HTR-8/SVneo (cell line): ENCODE results near the gene XG.
A peak's percentile ranks its signal among the peaks of the same experiment; 100 is the strongest.
"Not testable (repeated sequence)": the region's sequence is repeated elsewhere in the genome, so short reads cannot be mapped to it uniquely, and the experiment has no call there.

ENCODE experiments used
- DNase-seq: peaks from one replicate; pipeline ENCODE4 v3.0.0; 2011; ENCODE audit warnings: low spot score, mixed read lengths; ENCODE audit not compliant: insufficient read length
- FAIRE-seq: peaks from 2 replicates; lab custom pipeline; 2011; peaks lifted over from hg19 to GRCh38; lab: Jason Lieb, UNC

XG gene

GRCh38 chrX:2811271-2811670 lies 59.4 kb downstream of the XG start:
- DNase-seq = no peak
- no peak for FAIRE-seq

- peak; percentile 28 for FAIRE-seq
- not testable (repeated sequence) for DNase-seq
Measured at GRCh38 chrX:2812161-2812907, 60.5 kb downstream of the XG start.

DNA sequence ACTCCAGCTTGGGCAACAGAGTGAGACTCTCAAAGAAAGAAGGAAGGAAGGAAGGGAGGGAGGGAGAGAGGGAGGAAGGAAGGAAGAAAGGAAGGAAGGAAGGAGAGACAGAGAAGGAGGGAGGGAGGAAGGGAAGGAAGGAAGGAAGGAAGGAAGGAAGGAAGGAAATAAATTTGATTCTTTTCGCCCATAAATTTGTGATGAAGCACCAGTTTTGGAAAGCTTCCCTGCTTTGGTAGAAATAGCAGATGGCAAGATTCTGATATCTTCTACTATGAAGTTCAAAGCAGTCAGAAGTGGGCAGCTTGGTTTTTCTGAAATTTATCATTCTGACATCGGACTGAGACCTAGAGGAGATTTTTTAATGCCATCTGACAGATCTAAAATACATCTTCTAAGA lies 65.2 kb downstream of the XG start:
- FAIRE-seq (no peak), DNase-seq (no peak)

GRCh38 chrX:2819345-2820135 lies 67.7 kb downstream of the XG start:
- DNase-seq (peak; percentile 57), FAIRE-seq (no peak)

DNA sequence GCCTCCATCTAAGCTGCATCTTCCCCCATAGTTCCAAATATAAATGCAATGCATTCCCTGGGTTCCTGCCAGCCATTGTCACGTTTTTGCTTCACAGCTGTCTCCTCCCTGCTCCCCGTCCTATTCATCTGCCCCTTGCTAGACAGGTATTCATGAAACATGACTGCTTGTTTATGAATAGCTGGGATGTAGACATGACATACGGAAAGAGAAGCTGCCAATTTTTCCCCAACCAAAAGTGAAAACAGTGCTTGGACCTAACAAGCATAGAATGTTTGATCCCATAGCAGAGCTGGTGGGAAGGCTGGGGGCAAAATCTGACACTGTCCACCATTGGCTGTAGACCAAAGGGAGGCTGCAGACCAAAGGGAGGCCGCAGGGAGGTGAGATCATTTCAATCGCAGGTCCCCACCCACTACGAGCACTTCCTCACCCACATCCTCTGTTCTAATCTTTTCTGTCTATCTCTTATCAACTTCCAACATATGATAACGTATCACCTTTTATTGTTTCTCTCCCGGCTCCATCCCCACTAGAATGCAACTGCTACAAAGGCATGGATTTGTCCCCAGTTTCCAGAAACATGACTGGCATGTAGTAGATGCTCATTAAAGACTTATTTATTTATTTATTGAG lies 68.4 kb downstream of the XG start:
- no peak for DNase-seq
- FAIRE-seq = no peak

DNA sequence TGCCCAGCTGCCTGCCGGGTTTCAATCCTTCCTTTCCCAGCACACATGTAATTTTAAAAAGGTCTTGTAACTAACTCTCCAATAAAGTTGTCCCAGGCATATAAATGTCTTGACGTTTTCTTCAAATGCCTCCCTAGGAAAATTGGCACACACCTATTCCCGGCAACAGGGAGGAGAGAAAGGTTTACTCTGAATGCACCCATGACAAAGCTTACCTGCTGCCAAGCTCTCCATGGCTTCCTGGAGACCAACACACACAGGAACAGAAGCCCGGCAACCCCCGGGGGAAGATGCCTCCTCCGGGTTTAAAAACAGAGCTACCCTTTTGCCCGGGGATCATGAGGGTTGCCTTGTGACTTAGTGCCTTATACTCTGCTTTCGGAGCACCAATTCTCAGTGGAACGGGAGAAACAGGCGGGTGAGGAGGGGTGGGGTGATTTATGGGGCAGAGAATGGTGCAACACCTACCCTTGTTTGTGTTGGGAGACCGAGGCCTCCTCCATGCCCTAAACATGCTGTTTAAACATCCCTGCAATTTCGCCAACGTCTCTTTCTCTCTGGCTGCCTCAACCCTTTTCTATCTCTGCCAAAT lies 72.1 kb downstream of the XG start:
- no peak for FAIRE-seq
- DNase-seq = no peak

DNA sequence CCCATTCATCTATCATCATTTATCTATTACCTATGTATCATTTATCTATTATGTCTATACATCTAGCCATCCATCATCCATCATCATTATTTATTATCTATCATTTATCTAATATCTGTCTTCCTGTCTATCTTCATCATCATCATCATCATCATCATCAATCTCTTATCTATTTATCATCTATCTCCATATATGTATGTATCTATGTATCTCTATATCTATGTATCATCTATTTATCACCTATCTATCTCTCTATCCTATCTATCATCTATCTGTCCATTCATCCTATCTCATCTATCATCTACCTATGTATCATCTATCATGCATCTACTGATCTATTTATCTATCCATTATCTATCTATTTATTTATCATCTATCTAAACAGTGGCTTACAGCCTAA lies 73.0 kb downstream of the XG start:
- FAIRE-seq (no peak), DNase-seq (no peak)

DNA sequence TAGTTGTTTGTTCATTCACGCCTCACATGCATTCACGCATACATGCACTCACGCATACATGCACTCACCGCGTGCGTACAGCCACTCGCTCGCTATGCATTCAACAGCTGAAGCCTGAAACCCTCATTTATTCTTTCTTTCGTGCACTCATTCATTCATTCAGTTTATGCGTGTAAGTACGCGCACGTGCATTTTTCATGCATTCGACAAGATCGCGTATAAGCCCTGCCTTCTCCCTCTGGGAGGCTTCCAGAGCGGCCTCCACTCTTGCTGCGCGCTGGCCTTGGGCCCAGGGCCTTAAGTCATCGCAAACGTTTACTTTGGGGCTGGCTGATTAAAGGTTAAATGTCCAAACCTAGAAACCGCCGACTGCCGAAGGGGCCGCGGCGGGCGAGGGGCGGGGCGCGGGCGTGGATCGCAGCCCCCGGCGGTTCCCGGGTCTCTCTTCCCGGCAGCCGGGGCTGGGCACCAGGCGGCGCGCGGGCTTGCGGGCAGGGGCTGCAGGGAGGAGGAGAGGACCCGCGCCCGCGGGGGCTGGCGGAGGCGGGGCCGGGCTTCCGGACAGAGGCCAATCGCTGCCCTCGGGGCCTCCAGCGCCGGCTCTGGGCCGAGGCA lies 76.6 kb downstream of the XG start, which contains the start of gene GYG2:
Gene GYG2, plus strand, starts transcription at position 587 of the 615 bp plus-strand sequence. CDS start 1,259 bp downstream, outside the sequence.
- FAIRE-seq = peak; percentile 4

DNA sequence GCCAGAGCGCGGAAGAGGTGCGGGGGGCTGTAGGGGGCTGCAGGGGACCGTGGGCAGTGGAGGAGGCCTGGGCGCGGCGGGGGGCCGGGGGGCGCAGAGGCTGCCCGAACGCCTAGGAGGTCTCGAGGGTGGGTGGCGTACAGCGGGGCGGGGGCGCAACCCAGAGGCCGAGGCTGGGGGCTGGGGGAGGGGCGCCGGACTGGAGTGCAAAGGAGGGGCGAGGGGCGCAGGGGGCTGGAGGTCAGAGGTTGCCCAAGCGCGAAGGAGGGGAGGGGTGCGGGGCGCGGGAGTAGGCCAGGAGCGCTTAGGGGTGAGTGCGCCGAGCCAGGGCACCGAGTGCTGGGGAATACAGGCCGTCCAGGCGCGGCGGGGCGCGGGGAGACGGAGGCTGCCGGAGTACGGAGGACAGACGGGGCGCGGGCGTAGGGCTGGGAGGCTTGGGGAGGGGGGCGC lies 77.1 kb downstream of the XG start:
- FAIRE-seq = no peak
- no peak for DNase-seq

More for the DNA sequence above, 76.6 kb downstream of the XG start, which contains the start of gene GYG2:
- no peak for DNase-seq

DNA sequence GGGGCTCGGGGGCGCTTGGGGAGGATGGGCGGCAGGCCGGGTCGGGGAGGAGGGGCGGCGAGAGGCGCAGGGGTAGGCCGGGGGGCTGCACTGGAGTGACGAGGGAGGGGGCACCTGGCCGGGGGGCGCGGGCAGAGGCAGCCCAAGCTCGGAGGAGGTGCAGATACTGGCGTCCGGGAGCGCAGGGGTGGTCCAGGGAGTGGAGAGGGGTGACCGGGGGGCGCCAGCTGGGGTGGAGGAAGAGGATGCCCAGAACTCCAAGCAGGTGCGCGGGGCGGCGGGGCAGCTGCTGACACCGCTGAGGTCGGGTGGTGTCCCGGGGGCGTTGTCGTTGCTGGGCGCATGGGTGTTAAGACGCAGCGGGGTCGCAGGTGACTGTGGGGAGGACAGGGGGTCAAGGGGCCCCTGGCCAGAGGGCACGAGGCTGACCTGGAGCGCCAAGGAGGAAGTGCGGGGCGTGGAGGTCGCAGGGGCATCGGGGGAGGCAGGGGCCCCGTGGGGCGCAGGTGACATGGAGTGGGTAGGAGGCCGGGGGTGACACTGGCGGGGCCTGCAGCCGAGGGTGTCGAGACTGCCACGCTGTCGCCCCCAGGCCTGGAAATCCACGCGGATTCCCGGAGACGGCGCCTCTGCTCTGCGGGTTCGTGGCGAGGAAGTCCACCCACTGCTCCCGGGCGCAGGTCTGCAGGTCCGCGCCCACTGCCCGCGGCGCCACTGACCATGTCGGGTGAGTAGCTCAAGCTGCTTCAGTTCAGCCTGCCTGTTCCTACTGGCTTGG lies 77.8 kb downstream of the XG start:
- no peak for FAIRE-seq
- DNase-seq = no peak

DNA sequence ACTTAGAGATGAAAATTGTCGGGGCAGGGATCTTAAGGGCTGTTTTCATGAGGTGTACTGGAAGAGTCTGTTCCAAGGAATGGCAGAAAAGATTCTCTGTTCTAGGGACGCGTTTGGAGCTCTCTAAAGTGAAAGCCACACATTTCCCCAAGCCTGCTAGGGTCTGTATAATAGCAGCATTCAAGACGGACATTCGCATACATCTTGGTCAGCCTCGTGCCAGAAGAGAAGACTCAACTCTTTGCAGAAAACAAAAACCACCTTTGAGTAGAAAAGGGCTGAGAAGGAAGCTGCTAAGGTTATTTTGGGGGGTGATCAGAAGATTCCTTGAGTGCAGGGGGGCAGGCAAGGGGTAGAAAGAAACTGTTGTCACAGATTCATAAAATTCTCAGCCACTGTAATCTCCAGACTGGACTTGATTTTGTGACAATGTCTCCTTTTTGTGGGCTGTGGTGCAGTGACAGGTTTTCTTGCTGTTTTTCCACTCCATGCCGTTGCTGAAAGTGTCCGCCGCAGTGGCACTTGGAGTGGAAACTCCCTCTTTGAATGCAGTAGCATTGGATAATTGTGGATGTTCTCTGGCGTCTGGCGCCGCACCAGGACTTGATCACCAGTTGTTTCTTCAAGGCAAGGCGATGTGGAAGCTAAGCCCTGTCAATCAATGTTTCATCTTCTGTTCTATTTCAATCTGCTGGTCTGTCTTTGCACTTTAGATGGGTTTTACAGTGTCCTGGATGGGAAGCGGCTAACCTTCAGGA lies 79.8 kb downstream of the XG start:
- FAIRE-seq (peak; percentile 9), DNase-seq (no peak)

DNA sequence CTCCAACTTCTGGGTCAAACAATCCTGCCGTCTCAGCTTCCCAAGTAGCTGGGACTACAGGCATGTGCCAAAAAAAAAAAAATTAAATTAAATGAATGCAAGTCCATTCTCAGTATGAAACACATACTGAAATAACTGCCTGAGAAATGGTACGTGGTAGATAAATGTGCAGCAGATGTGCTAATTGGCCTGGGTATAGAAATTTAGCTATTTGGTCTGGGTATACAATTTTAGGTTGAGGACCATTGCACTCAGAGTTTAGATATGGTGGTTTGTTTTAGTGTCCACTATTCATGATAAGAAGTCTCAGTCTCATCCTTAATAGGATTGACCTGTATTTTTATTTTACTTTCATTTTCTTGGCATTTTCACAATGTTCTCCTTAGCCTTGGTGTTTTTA lies 86.1 kb downstream of the XG start:
- DNase-seq (no peak), FAIRE-seq (no peak)

DNA sequence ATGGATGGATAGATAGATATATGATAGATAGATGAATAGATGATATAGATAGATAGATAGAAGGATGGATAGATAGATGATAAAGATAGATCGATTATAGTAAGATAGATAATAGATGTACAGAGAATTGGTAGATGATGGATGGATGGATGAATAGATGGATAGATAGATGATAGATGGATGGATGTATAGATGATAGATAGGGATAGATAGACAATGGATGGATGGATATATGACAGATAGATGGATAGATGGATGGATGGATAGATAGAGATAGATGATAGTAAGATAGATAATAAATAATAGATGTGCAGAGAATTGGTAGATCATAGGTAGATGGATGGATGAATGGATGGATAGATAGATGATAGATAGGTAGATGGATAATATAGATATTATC lies 89.1 kb downstream of the XG start:
- no peak for FAIRE-seq

GRCh38 chrX:2841537-2841936 lies 89.7 kb downstream of the XG start:
- no peak for DNase-seq
- no peak for FAIRE-seq

More for the DNA sequence above, 89.1 kb downstream of the XG start:
- DNase-seq = no peak

DNA sequence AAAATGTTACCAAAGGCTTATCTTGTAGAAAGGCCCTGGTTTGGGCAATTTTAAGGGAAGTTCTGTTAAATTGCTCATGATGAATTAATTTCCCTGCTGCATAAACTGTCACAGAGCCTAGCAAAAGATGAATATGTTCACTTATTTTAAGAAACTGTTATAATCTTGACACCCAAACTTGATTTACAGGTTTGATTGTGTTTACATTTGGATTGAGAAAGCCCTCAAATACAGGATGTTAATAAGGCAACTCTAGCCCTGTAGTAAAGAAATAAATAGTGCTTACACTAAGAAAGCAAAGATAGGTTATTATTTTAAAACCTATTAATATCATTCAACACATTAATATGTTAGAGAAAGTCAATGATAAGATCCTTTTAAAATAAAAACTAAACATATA lies 95.2 kb downstream of the XG start:
- FAIRE-seq = no peak
- DNase-seq = no peak

- peak; percentile 69 for FAIRE-seq
- DNase-seq = peak; percentile 73
Measured at GRCh38 chrX:2848871-2849301, 97.0 kb downstream of the XG start.

- FAIRE-seq (no peak), DNase-seq (no peak)
Measured at GRCh38 chrX:2854918-2855317, 103.1 kb downstream of the XG start.

DNA sequence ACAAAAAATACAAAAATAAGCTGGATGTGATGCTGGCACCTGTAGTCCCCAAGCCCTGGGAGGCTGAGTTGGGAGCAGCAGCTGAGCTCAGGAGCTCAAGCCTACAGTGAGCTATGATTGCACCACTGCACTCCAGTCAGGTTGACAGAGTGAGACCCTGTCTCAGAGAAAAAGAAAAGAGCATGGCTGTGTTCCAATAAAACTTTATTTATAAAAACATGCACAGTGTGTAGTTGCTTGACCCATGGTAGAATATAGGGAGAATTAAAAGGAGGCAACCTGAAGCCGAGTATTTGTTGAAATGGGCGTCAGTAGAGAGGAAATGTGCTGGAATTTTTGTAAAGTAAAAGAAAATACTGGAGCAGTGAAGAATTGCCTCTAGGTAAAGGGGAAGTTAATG lies 103.9 kb downstream of the XG start:
- FAIRE-seq (no peak), DNase-seq (no peak)

DNA sequence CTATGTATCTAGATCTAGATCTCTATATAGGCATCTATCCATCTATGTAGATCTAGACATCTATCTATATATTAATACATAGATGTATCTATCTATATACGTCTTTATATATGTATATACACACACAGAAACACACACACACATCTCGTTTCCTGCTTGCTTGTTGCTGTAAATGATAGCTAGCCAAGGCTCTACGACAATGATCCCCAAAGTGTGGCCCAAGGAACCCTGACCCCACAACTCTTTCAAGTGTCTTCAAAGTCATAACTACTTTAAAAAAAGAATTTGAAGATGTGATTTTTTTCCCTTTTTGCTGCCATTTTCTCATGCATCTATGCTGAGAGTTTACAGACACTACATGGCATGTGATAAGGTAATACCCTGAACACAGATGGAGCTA lies 105.7 kb downstream of the XG start:
- DNase-seq = no peak
- FAIRE-seq = no peak
